H9 (cell line): Measurements from ENCODE around the gene ANKS1B. TPM values are rescaled to one million over a fixed set of nuclear protein-coding genes. Genes with fewer than 3 reads are reported as not detected.

Experiments
- DNase-seq: peaks from one replicate; pipeline ENCODE4 v3.0.0-alpha.2; 2017
- H2AFZ ChIP-seq: one replicate; pipeline ENCODE4 v1.6.1; 2013; ENCODE audit warnings: mild to moderate bottlenecking, low read length, control low read depth, moderate library complexity
- H2AK5ac ChIP-seq: 2 replicates; pipeline ENCODE4 v1.6.1; 2013; ENCODE audit warnings: low read length, control low read depth, mixed read lengths; ENCODE audit not compliant: insufficient read length
- H2BK120ac ChIP-seq: one replicate; pipeline ENCODE4 v1.6.1; 2013; ENCODE audit warnings: low read depth, mild to moderate bottlenecking, low read length, control low read depth, inconsistent platforms; ENCODE audit not compliant: poor library complexity, severe bottlenecking
- H2BK12ac ChIP-seq: 2 replicates; pipeline ENCODE4 v1.6.1; 2013; ENCODE audit warnings: low read length, control low read depth, mixed read lengths, low read depth; ENCODE audit not compliant: insufficient read length
- H2BK15ac ChIP-seq: 2 replicates; pipeline ENCODE4 v1.6.1; 2013; ENCODE audit warnings: low read depth, low read length, control low read depth
- H2BK20ac ChIP-seq: one replicate; pipeline ENCODE4 v1.6.1; 2013; ENCODE audit warnings: low read depth, mild to moderate bottlenecking, low read length, control low read depth, inconsistent platforms; ENCODE audit not compliant: poor library complexity, severe bottlenecking
- H2BK5ac ChIP-seq: 2 replicates; pipeline ENCODE4 v1.6.1; 2013; ENCODE audit warnings: low read length, control low read depth, mixed read lengths; ENCODE audit not compliant: insufficient read length
- H3K14ac ChIP-seq: 2 replicates; pipeline ENCODE4 v1.6.1; 2013; ENCODE audit warnings: low read length, control low read depth; ENCODE audit not compliant: insufficient read depth
- H3K18ac ChIP-seq: 2 replicates; pipeline ENCODE4 v1.6.1; 2013; ENCODE audit warnings: low read depth, mild to moderate bottlenecking, mixed read lengths, low read length, control low read depth; ENCODE audit not compliant: insufficient read length
- H3K23ac ChIP-seq: 2 replicates; pipeline ENCODE4 v1.6.1; 2013; ENCODE audit warnings: low read length, control low read depth, mixed read lengths, low read depth; ENCODE audit not compliant: insufficient read length
- H3K23me2 ChIP-seq: 2 replicates; pipeline ENCODE4 v1.6.1; 2013; ENCODE audit warnings: low read depth, mild to moderate bottlenecking, mixed read lengths, low read length, control low read depth; ENCODE audit not compliant: insufficient read length, poor library complexity, severe bottlenecking
- H3K27ac ChIP-seq: 2 replicates; pipeline ENCODE4 v1.5.1; 2013; ENCODE audit warnings: low read length, control low read depth, mixed read lengths, low read depth; ENCODE audit not compliant: insufficient read length
- H3K27me3 ChIP-seq: 2 replicates; pipeline ENCODE4 v1.6.1; 2013; ENCODE audit warnings: low read length, control low read depth, inconsistent platforms; ENCODE audit not compliant: insufficient read depth
- H3K4ac ChIP-seq: 2 replicates; pipeline ENCODE4 v1.6.1; 2013; ENCODE audit warnings: low read depth, mild to moderate bottlenecking, control low read depth, inconsistent platforms, low read length, moderate library complexity
- H3K4me1 ChIP-seq: 2 replicates; pipeline ENCODE4 v1.6.1; 2013; ENCODE audit warnings: low read length, control low read depth, inconsistent platforms; ENCODE audit not compliant: insufficient read depth
- H3K4me2 ChIP-seq: 2 replicates; pipeline ENCODE4 v1.6.1; 2013; ENCODE audit warnings: low read length, control low read depth, mixed read lengths; ENCODE audit not compliant: insufficient read length, insufficient read depth
- H3K56ac ChIP-seq: 2 replicates; pipeline ENCODE4 v1.6.1; 2013; ENCODE audit warnings: low read depth, mild to moderate bottlenecking, mixed read lengths, low read length, control low read depth; ENCODE audit not compliant: insufficient read length
- H3K79me1 ChIP-seq: 2 replicates; pipeline ENCODE4 v1.6.1; 2013; ENCODE audit warnings: low read depth, mild to moderate bottlenecking, moderate library complexity, low read length, control low read depth, inconsistent platforms; ENCODE audit not compliant: insufficient read depth, poor library complexity, severe bottlenecking
- H3K79me2 ChIP-seq: 2 replicates; pipeline ENCODE4 v1.6.1; 2013; ENCODE audit warnings: low read length, control low read depth, inconsistent platforms; ENCODE audit not compliant: insufficient read depth
- H3K9ac ChIP-seq: 2 replicates; pipeline ENCODE4 v1.6.1; 2013; ENCODE audit warnings: low read length, control low read depth, mixed read lengths; ENCODE audit not compliant: insufficient read length; ENCODE audit errors: extremely low read depth
- H3K9me3 ChIP-seq: one replicate; pipeline ENCODE4 v1.6.1; 2013; ENCODE audit warnings: low read depth, low read length, inconsistent platforms; ENCODE audit not compliant: control insufficient read depth
- H3T11ph ChIP-seq: one replicate; pipeline ENCODE4 v1.6.1; 2013; ENCODE audit warnings: mild to moderate bottlenecking, low read length, control low read depth, inconsistent platforms
- H4K20me1 ChIP-seq: one replicate; pipeline ENCODE4 v1.6.1; 2013; ENCODE audit not compliant: control insufficient read depth, insufficient read length, insufficient read depth
- H4K5ac ChIP-seq: 2 replicates; pipeline ENCODE4 v1.6.1; 2013; ENCODE audit warnings: low read depth, mild to moderate bottlenecking, mixed read lengths, low read length, control low read depth; ENCODE audit not compliant: insufficient read length
- H4K8ac ChIP-seq: replicated peaks from 2 replicates; pipeline ENCODE4 v1.6.1; 2013; ENCODE audit warnings: low read length, control low read depth, mixed read lengths, low read depth; ENCODE audit not compliant: insufficient read length
- H4K91ac ChIP-seq: 2 replicates; pipeline ENCODE4 v1.6.1; 2013; ENCODE audit warnings: low read depth, mild to moderate bottlenecking, moderate library complexity, mixed read lengths, low read length, control low read depth; ENCODE audit not compliant: insufficient read length
- H3K27ac Mint-ChIP-seq, 3 experiments: 2 replicates in 2 of 3; 3 replicates in 1 of 3; pipeline ENCODE4 v1.8.0; 2020 to 2021; ENCODE audit warnings: mixed read lengths in 3 of 3, mild to moderate bottlenecking in 1 of 3, moderate library complexity in 1 of 3
- H3K27me3 Mint-ChIP-seq: 2 replicates; pipeline ENCODE4 v1.8.0; 2021; ENCODE audit warnings: low read depth, mild to moderate bottlenecking, moderate library complexity, mixed read lengths
- H3K36me3 Mint-ChIP-seq, 3 experiments: 2 replicates in 2 of 3; 3 replicates in 1 of 3; pipeline ENCODE4 v1.8.0; 2020 to 2021; ENCODE audit warnings: low read depth in 3 of 3, mixed read lengths in 3 of 3; ENCODE audit not compliant: insufficient read depth in 1 of 3
- H3K4me1 Mint-ChIP-seq, 2 experiments: 2 replicates each; pipeline ENCODE4 v1.8.0; 2020; ENCODE audit warnings: mixed read lengths in 2 of 2
- H3K4me3 Mint-ChIP-seq, 2 experiments: 2 replicates in 1 of 2; 3 replicates in 1 of 2; pipeline ENCODE4 v1.8.0; 2020 to 2021; ENCODE audit warnings: mild to moderate bottlenecking in 2 of 2, mixed read lengths in 2 of 2, moderate library complexity in 1 of 2
- H3K9me3 Mint-ChIP-seq, 2 experiments: 2 replicates in 1 of 2; 3 replicates in 1 of 2; pipeline ENCODE4 v1.8.0; 2020; ENCODE audit warnings: mild to moderate bottlenecking in 2 of 2, mixed read lengths in 2 of 2, moderate library complexity in 1 of 2
- CTCF ChIP-seq: fragments of 200-600 bp; sonication (generic); conservative IDR thresholded peaks from 3 replicates; pipeline ENCODE4 v1.8.0; 2021; ENCODE audit warnings: antibody characterized with exemption, mild to moderate bottlenecking
- WGBS: extraction: QIAGEN DNeasy Blood & Tissue Kit; methylation state at CpG from one replicate; pipeline ENCODE4 v1.1.7; 2013; ENCODE audit warnings: missing lambda C conversion rate, low lambda C conversion rate, mixed read lengths; ENCODE audit not compliant: insufficient read length; ENCODE audit errors: extremely low coverage; 5-methylcytosine and 5-hydroxymethylcytosine counted together
- total RNA-seq: library from RNA; stranded (reverse); gene quantifications from 2 replicates; pipeline ENCODE4 v1.2.1, GENCODE V29; 2021

The ANKS1B gene
- total RNA-seq, 1 experiment from 2014 or later: 4.1 TPM

- no peak overlapping the region for H3K27ac Mint-ChIP-seq
Measured at GRCh38 chr12:99600388-99600787, 384.3 kb downstream of the ANKS1B start.

More at GRCh38 chr12:99600388-99600787, 384.3 kb downstream of the ANKS1B start:
- H3K4me1 ChIP-seq: no peaks in the 10 kb centered on the region
- H2BK20ac ChIP-seq: no peak overlapping the region
- no peak overlapping the region for H3K4ac ChIP-seq
- H3K27ac ChIP-seq: no peak overlapping the region
- Mint-ChIP-seq H3K27me3 (no peaks in the 10 kb centered on the region), H3K4me3 (no peak overlapping the region), H3K4me1 (0 out of 4 replicates have a peak, but pooled peaks cover 0 to 3% of the 10 kb centered on the region in 2 experiments), H3K9me3 (no peaks in the 10 kb centered on the region), H3K36me3 (no peaks in the 10 kb centered on the region)
- no peak overlapping the region for H2AFZ ChIP-seq
- H3K23ac ChIP-seq: no peak overlapping the region
- H3K23me2 ChIP-seq: no peaks in the 10 kb centered on the region
- H3K56ac ChIP-seq: no peak overlapping the region
- H4K20me1 ChIP-seq: no peaks in the 10 kb centered on the region
- no peak overlapping the region for H2BK15ac ChIP-seq
- no peak overlapping the region for H4K5ac ChIP-seq
- H3K14ac ChIP-seq: no peak overlapping the region
- no peak for DNase-seq
- no peaks in the 10 kb centered on the region for H3K9me3 ChIP-seq
- no peak overlapping the region for H3K9ac ChIP-seq
- no peak overlapping the region for H4K91ac ChIP-seq
- no peak overlapping the region for H2BK120ac ChIP-seq
- no peak for TF ChIP-seq CTCF
- H2AK5ac ChIP-seq: no peak overlapping the region
- H2BK12ac ChIP-seq: no peak overlapping the region
- no peak overlapping the region for H3K18ac ChIP-seq
- no peak overlapping the region for H4K8ac ChIP-seq
- no peaks in the 10 kb centered on the region for H3K79me1 ChIP-seq
- H3K4me2 ChIP-seq: no peak overlapping the region
- H3T11ph ChIP-seq: no peak overlapping the region
- WGBS: no CpG with 5 or more reads among the region's 5 CpGs
- no peak overlapping the region for H2BK5ac ChIP-seq
- no peaks in the 10 kb centered on the region for H3K79me2 ChIP-seq
- no peaks in the 10 kb centered on the region for H3K27me3 ChIP-seq
